K562 (cell line): Measurements from ENCODE around the gene GADD45B. TPM values are rescaled to one million over a fixed set of nuclear protein-coding genes. Genes with fewer than 3 reads are reported as not detected.

Experiments used
- NR3C1 ChIP-seq: sonication (generic); formaldehyde crosslinking; IDR thresholded peaks from 2 replicates; pipeline ENCODE4 v1.8.1; 2022; ENCODE audit warnings: missing genetic modification reagents
- polyA plus RNA-seq, 8 experiments: library from polyadenylated mRNA; depleted of rRNA in 4 of 8; stranded (reverse) in 5 of 8; unstranded in 3 of 8; fragments of >200 nt; fragmentation: Nextera tagmentation in 2 of 8; fragmentation: Illumina TruSeq in 1 of 8; extraction: Ambion mirVana in 2 of 8; extraction: Trizol in 1 of 8; gene quantifications; 2 replicates each; pipeline versions ENCODE4 v1.2.1 to v1.2.3, GENCODE V29; 2011 to 2014; ENCODE audit warnings: inconsistent platforms in 1 of 8, missing spikeins in 1 of 8
- total RNA-seq, 7 experiments: library from RNA; depleted of rRNA in 6 of 7; stranded (reverse); fragments of >200 nt in 6 of 7; fragmentation: Illumina TruSeq in 2 of 7; extraction: Trizol in 2 of 7; gene quantifications; 2 replicates each; pipeline versions ENCODE4 v1.2.1 to v1.2.3, GENCODE V29; 2011 to 2021; ENCODE audit warnings: low replicate concordance in 1 of 7
- TF ChIP-seq, protein P1 (sequence below): fragments of 200-600 bp; sonication (generic); IDR thresholded peaks from one replicate; pipeline ENCODE4 v1.6.1; 2012; ENCODE audit warnings: mild to moderate bottlenecking, low read depth, low read length, inconsistent platforms
- TF ChIP-seq, protein P2 (sequence below): sonication (generic); formaldehyde crosslinking; IDR thresholded peaks from 2 replicates; pipeline ENCODE4 v1.8.1; 2023; ENCODE audit warnings: mild to moderate bottlenecking, missing genetic modification reagents
- TF ChIP-seq, protein P3 (sequence below): fragments of 250-450 bp; sonication (Bioruptor Pico); IDR thresholded peaks from 2 replicates; pipeline ENCODE4 v1.9.0; 2021; ENCODE audit warnings: mild to moderate bottlenecking, inconsistent platforms

The GADD45B gene
- total and polyA plus RNA-seq, 9 of the 15 experiments (the other 6 are each of a cell fraction or from before 2014, with no cell fraction given), result 0.06 to 4.1 (median 2.1) TPM

DNA sequence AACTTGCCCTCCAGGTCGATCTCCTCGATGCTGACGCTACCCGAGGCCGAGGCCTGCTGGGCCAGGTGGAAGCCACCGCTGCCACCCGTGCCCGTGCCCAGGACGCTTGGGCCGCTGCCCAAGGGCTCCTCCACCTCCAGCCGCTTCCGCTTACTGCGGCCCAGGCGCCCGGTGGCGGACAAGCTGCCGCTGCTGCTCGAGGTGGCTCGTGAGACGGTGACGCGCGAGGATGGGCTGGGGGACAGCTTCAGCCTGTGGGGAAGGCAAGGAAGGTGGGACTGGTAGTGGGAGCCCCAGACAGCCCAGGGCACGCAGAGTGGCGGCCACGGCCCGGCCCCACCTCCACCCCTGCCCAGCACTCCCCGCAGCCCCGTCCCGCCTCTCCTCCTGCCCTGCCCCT lies 42.1 kb upstream of the GADD45B start (continued):
- TF ChIP-seq, protein P1, sequence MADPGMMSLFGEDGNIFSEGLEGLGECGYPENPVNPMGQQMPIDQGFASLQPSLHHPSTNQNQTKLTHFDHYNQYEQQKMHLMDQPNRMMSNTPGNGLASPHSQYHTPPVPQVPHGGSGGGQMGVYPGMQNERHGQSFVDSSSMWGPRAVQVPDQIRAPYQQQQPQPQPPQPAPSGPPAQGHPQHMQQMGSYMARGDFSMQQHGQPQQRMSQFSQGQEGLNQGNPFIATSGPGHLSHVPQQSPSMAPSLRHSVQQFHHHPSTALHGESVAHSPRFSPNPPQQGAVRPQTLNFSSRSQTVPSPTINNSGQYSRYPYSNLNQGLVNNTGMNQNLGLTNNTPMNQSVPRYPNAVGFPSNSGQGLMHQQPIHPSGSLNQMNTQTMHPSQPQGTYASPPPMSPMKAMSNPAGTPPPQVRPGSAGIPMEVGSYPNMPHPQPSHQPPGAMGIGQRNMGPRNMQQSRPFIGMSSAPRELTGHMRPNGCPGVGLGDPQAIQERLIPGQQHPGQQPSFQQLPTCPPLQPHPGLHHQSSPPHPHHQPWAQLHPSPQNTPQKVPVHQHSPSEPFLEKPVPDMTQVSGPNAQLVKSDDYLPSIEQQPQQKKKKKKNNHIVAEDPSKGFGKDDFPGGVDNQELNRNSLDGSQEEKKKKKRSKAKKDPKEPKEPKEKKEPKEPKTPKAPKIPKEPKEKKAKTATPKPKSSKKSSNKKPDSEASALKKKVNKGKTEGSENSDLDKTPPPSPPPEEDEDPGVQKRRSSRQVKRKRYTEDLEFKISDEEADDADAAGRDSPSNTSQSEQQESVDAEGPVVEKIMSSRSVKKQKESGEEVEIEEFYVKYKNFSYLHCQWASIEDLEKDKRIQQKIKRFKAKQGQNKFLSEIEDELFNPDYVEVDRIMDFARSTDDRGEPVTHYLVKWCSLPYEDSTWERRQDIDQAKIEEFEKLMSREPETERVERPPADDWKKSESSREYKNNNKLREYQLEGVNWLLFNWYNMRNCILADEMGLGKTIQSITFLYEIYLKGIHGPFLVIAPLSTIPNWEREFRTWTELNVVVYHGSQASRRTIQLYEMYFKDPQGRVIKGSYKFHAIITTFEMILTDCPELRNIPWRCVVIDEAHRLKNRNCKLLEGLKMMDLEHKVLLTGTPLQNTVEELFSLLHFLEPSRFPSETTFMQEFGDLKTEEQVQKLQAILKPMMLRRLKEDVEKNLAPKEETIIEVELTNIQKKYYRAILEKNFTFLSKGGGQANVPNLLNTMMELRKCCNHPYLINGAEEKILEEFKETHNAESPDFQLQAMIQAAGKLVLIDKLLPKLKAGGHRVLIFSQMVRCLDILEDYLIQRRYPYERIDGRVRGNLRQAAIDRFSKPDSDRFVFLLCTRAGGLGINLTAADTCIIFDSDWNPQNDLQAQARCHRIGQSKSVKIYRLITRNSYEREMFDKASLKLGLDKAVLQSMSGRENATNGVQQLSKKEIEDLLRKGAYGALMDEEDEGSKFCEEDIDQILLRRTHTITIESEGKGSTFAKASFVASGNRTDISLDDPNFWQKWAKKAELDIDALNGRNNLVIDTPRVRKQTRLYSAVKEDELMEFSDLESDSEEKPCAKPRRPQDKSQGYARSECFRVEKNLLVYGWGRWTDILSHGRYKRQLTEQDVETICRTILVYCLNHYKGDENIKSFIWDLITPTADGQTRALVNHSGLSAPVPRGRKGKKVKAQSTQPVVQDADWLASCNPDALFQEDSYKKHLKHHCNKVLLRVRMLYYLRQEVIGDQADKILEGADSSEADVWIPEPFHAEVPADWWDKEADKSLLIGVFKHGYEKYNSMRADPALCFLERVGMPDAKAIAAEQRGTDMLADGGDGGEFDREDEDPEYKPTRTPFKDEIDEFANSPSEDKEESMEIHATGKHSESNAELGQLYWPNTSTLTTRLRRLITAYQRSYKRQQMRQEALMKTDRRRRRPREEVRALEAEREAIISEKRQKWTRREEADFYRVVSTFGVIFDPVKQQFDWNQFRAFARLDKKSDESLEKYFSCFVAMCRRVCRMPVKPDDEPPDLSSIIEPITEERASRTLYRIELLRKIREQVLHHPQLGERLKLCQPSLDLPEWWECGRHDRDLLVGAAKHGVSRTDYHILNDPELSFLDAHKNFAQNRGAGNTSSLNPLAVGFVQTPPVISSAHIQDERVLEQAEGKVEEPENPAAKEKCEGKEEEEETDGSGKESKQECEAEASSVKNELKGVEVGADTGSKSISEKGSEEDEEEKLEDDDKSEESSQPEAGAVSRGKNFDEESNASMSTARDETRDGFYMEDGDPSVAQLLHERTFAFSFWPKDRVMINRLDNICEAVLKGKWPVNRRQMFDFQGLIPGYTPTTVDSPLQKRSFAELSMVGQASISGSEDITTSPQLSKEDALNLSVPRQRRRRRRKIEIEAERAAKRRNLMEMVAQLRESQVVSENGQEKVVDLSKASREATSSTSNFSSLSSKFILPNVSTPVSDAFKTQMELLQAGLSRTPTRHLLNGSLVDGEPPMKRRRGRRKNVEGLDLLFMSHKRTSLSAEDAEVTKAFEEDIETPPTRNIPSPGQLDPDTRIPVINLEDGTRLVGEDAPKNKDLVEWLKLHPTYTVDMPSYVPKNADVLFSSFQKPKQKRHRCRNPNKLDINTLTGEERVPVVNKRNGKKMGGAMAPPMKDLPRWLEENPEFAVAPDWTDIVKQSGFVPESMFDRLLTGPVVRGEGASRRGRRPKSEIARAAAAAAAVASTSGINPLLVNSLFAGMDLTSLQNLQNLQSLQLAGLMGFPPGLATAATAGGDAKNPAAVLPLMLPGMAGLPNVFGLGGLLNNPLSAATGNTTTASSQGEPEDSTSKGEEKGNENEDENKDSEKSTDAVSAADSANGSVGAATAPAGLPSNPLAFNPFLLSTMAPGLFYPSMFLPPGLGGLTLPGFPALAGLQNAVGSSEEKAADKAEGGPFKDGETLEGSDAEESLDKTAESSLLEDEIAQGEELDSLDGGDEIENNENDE, result no peak
- TF ChIP-seq, protein P2, sequence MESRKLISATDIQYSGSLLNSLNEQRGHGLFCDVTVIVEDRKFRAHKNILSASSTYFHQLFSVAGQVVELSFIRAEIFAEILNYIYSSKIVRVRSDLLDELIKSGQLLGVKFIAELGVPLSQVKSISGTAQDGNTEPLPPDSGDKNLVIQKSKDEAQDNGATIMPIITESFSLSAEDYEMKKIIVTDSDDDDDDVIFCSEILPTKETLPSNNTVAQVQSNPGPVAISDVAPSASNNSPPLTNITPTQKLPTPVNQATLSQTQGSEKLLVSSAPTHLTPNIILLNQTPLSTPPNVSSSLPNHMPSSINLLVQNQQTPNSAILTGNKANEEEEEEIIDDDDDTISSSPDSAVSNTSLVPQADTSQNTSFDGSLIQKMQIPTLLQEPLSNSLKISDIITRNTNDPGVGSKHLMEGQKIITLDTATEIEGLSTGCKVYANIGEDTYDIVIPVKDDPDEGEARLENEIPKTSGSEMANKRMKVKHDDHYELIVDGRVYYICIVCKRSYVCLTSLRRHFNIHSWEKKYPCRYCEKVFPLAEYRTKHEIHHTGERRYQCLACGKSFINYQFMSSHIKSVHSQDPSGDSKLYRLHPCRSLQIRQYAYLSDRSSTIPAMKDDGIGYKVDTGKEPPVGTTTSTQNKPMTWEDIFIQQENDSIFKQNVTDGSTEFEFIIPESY (CRISPR knock-in tag), result peak; percentile 37; the same call in 1 of the 2 replicates
- TF ChIP-seq NR3C1 (CRISPR knock-in tag), result no peak
- TF ChIP-seq, protein P3, sequence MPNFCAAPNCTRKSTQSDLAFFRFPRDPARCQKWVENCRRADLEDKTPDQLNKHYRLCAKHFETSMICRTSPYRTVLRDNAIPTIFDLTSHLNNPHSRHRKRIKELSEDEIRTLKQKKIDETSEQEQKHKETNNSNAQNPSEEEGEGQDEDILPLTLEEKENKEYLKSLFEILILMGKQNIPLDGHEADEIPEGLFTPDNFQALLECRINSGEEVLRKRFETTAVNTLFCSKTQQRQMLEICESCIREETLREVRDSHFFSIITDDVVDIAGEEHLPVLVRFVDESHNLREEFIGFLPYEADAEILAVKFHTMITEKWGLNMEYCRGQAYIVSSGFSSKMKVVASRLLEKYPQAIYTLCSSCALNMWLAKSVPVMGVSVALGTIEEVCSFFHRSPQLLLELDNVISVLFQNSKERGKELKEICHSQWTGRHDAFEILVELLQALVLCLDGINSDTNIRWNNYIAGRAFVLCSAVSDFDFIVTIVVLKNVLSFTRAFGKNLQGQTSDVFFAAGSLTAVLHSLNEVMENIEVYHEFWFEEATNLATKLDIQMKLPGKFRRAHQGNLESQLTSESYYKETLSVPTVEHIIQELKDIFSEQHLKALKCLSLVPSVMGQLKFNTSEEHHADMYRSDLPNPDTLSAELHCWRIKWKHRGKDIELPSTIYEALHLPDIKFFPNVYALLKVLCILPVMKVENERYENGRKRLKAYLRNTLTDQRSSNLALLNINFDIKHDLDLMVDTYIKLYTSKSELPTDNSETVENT, result no peak
